Activated CD8-positive, alpha-beta memory T cell treated with anti-CD3 and anti-CD28 coated beads for 36 hours (primary cell): ENCODE results near the gene UMPS. TPM values are rescaled to one million over a fixed set of nuclear protein-coding genes. Genes with fewer than 3 reads are reported as not detected.
"Not testable (repeated sequence)": the region's sequence is repeated elsewhere in the genome, so short reads cannot be mapped to it uniquely, and the experiment has no call there.

Experiments used
- CTCF ChIA-PET: fragments of 350-600 bp; sonication (Branson Sonifier 250); formaldehyde crosslinking; loops from one replicate; lab custom pipeline; 2021; ENCODE audit warnings: antibody characterized with exemption; lab: Charles Lee
- POLR2A ChIA-PET: fragments of 350-600 bp; sonication (Branson Sonifier 250); formaldehyde crosslinking; loops from one replicate; lab custom pipeline; 2021; ENCODE audit warnings: antibody characterized with exemption; lab: Charles Lee
- total RNA-seq, 2 experiments: library from RNA; stranded (reverse); gene quantifications; one replicate each; pipeline ENCODE4 v1.2.3, GENCODE V29; 2021

The UMPS gene
- total RNA-seq, 2 experiments from 2014 or later: 77.3 to 93.2 TPM

- ChIA-PET POLR2A (no interaction called here), CTCF (interaction anchor here (0.7 kb wide), 1 partner anchor 812 kb away, joined by 8 read pairs; no protein-coding TSS in a partner anchor)
Observed at GRCh38 chr3:124773351-124774326, 43.4 kb downstream of the UMPS start.

DNA sequence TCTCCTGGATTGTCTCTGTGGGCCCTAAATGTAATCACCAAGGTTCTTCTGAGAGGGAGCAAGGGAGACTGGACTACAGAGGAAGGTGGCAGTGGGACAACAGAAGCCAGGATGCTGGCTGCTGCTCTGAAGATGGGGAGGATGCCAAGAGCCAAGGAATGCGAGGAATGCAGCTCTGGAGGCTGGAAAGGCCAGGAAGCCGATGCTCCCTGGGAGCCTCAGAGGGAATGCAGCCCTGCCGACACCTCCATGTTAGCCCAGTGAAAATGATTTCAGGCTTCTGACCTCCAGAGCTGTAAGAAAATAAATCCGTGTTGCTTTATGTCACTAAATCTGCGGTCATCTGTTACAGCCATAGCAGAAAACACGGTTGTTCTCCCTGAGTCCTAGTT, 44.1 kb downstream of the UMPS start:
- CTCF ChIA-PET: interaction anchor here (0.6 kb wide), 1 partner anchor 126 kb away, joined by 3 read pairs; no protein-coding TSS in a partner anchor
- POLR2A ChIA-PET: no interaction called here

DNA sequence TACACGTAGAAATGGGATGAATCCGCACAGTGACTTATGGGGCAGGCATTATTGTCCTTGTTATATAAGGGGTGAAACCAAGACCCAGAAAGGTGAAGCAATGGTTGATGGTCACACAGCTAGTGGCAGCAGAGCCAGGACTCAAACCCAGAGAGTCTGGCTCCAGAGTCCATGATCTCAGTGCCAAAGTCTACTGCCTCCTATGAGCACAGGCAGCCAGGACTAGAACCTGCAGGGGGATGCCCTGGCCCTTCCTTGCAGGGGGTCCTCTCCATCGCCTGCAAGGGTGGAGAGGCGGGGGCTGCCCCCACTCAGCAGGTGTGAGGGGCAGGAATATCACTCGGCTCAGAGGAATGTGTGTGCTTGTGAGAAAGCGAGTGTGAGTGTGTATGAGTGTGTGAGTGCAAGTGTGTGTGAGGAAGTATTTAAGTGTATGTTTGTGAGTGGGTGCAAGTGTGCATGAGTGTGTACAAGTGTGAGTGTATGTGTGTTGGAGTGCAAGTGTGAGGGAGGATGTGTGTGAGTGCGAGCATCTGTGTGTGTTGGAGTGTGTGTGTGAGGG, 44.7 kb downstream of the UMPS start:
- POLR2A ChIA-PET: no interaction called here
- CTCF ChIA-PET: interaction anchor here (0.6 kb wide), 1 partner anchor 125 kb away, joined by 3 read pairs; no protein-coding TSS in a partner anchor

DNA sequence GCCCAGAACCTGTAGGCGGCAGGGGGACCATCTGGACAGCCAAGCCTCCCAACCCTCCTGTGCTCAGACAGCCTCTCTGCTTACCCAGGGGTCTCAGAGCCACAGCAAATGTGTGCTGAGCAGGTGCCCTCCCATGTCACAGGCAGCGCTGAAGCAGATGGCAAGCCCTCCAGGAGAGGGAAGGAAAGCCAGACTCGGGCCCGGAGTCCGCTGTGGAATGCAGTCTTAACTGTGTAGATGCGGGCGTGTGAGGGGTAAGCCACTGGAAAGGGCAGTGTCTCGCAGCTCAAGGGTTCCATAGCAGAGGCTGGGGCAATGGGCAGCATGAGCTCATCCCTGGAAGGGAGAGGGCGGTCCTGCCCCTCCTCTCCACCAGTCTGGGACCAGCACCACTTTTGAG, 45.6 kb downstream of the UMPS start:
- ChIA-PET CTCF (no interaction called here), POLR2A (no interaction called here)

DNA sequence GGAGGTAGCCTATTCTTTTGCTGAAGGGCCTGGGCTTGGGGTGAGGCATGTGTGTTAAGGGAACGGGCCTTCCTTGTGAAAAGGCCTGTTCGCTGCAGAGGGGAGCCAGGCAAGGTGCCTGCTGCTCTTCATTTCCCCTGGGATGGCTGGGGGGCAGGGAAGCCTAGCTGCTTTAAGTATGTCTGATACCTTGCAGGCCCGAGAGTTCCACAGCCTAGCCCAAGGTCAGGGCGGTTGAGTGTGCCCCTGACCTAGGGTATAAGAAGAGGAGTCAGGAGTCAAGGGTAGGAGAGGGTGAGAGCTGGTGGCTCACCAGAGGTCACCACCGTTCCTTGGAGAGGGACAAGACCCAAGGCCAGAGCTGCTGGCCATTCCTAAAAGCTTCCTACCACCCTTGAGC, 46.6 kb downstream of the UMPS start:
- POLR2A ChIA-PET: no interaction called here

DNA sequence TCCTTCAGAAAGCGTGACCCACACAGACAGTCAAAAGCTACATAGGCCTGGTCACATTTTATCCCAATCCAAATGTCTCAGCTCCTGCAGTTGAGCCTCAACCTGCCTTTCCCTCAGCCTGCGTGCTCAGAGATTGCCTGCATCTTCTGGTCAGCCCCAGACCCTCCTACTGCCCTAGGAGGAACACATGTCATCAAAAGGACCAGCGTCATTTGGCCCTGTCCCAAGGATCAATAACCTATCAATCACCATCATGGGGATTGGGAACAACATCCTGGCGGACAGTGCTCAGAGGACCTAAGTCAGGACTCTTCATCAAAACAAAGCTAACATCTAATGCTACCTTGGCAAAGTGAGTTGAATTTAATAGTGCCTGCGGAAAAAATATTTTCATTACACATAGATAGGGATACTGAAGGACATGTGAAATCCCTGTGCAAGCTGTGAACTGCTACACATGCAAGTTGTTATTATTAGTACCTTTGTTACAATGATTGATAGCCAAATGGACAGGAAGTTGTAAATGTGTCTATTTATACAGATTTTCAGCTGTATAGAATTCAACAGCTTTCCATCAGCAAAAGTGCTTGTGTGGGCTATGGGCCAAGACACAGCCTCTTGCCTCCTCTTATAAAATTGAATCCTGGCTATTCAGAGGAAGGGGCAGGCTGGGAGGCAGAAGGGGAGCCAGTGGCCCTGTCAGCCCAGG, 47.7 kb downstream of the UMPS start:
- ChIA-PET POLR2A (no interaction called here), CTCF (no interaction called here)

More for the DNA sequence above, 46.6 kb downstream of the UMPS start:
- CTCF ChIA-PET: no interaction called here

- POLR2A ChIA-PET: no interaction called here
Observed at GRCh38 chr3:124779116-124779515, 48.9 kb downstream of the UMPS start.

GRCh38 chr3:124779751-124780191, 49.5 kb downstream of the UMPS start:
- POLR2A ChIA-PET: no interaction called here
- CTCF ChIA-PET: no interaction called here

More at GRCh38 chr3:124779116-124779515, 48.9 kb downstream of the UMPS start:
- CTCF ChIA-PET: no interaction called here

GRCh38 chr3:124780356-124780755, 50.1 kb downstream of the UMPS start:
- ChIA-PET CTCF (no interaction called here), POLR2A (no interaction called here)

DNA sequence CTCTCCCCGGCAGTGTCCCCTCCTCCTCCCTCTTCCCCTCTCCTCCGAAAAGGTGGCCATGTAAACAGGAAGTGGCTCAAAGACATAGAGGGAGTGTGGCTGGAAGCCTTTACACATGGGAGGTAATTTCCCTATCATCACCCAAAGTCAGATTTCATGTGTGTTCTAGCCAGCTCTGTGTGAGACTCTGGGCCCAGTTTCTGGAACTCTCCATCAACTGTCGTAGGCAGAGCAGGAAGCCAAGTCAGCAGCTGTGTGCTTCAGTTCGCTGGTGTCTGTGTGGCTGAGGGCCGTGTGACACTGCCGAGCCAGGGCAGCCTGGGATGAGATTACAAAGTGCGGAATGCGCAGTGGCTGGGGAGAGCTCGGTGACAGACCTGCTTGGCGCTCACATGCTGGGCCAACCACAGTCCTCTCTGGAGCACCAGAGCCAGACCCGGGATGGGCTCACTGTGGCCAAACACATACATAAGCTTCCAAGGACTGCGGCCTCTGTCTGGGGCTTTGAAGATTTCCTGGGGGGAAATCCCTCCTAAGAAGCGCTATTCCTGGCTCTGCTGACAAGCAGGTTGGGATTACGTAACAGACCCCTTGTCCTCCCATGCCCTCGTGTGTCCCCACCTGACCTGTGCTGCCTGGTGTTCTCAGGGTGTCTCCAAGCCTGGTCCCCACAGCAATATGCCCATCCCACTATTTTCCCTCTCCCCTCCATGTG, 50.7 kb downstream of the UMPS start:
- ChIA-PET POLR2A (no interaction called here), CTCF (no interaction called here)

- POLR2A ChIA-PET: no interaction called here
- CTCF ChIA-PET: no interaction called here
Observed at GRCh38 chr3:124781476-124782376, 51.5 kb downstream of the UMPS start.

GRCh38 chr3:124782377-124782712, 52.1 kb downstream of the UMPS start:
- POLR2A ChIA-PET: not testable (repeated sequence)

DNA sequence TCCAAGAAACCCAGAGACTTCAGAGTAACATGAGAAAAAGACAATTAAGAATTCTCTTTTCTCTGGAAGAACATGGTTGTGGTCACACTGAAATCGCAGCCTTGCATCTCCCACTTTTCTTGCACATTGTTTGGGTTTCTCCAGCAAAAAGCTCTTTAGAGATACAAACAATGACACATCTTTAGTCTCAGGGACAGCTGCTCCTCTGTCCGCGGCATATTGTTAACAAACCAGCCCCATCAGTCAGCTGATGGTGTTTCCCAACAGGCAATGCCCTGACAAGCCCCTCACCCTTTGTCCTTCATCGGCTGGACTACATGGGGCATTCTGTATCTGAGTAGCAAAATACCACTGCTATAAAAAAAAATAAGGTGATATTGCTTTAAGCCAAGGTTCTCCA, 53.4 kb downstream of the UMPS start:
- POLR2A ChIA-PET: no interaction called here
- CTCF ChIA-PET: interaction anchor here (0.6 to 1.7 kb wide), 4 partner anchors 12 to 194 kb away, joined by 3 to 7 read pairs (median 4); no protein-coding TSS in a partner anchor

More at GRCh38 chr3:124782377-124782712, 52.1 kb downstream of the UMPS start:
- CTCF ChIA-PET: not testable (repeated sequence)

- CTCF ChIA-PET: interaction anchor here (1.7 kb wide), 1 partner anchor 116 kb away, joined by 4 read pairs; no protein-coding TSS in a partner anchor
- POLR2A ChIA-PET: no interaction called here
Observed at GRCh38 chr3:124784686-124785382, 54.6 kb downstream of the UMPS start.

- ChIA-PET CTCF (interaction anchor here (1.0 to 1.1 kb wide), 2 partner anchors 25 to 116 kb away, joined by 3 to 6 read pairs; no protein-coding TSS in a partner anchor), POLR2A (no interaction called here)
Observed at GRCh38 chr3:124785973-124786372, 55.7 kb downstream of the UMPS start.

DNA sequence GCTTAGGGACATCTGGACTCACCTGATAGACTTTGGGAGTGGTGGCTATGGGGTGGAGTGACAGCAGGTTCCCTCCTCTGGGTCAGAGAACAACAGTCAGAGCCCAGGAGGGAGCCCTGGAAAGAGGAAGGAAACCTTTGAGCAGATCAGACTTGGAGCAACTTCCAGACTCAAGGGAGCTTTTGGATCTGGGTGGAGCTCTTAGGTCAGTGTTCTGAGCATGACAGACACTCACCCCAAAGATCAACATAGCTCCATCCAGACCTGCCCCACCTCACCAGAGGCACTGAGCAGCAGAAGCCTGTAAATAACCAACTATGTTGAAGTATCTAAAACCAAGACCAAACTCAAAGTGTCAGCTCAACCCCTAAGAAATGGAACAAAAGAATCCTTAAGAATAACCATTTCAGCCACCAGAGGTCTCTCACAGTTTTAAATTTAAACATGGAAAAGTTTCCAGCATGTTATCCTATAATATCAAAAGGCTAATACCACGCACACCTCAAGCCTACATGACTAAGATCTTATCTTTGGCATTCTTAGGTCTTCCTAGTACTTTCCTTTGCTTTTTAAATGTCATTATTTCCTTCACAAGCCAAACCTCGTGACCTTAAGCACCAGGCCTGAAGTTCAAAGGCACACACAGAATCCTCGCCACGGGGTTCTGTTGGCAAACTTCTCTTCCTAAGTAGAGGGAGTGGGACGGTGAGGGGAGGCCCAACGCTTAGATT, 56.4 kb downstream of the UMPS start:
- CTCF ChIA-PET: interaction anchor here (1.0 to 1.1 kb wide), 2 partner anchors 115 kb away, joined by 3 to 6 read pairs; no protein-coding TSS in a partner anchor
- POLR2A ChIA-PET: no interaction called here
